Gastroesophageal sphincter (tissue), 3 donors: ENCODE results near the gene COL19A1.

Source experiments
- CTCF ChIP-seq, 4 experiments: fragments of 200-600 bp in 2 of 4; fragments of 450-650 bp in 2 of 4; sonication (generic) in 1 of 4; IDR thresholded peaks; one replicate each; pipeline ENCODE4 v1.5.1; 2017 to 2019; ENCODE audit warnings: antibody characterized with exemption in 4 of 4, mild to moderate bottlenecking in 2 of 4, moderate library complexity in 2 of 4
- POLR2AphosphoS5 ChIP-seq: sonication (generic); formaldehyde crosslinking; IDR thresholded peaks from one replicate; pipeline ENCODE4 v1.6.1; 2017; ENCODE audit warnings: antibody characterized with exemption

- TF ChIP-seq CTCF (IDR thresholded peaks at IDR 0.05) = no peak
- TF ChIP-seq POLR2AphosphoS5 = no peak
Observed at GRCh38 chr6:69852706-69853105, 13.7 kb upstream of the COL19A1 start.
